ENCODE data around the gene AMACR.

- no peak for TF ChIP-seq CEBPB (IDR thresholded peaks at IDR 0.05)
- TF ChIP-seq REST (IDR thresholded peaks at IDR 0.05; ENCODE audit: low read depth), result no peak
- TF ChIP-seq YY1 (IDR thresholded peaks at IDR 0.05; ENCODE audit: low read depth), result no peak
Measured at GRCh38 chr5:33980030-33980429, 27.8 kb downstream of the AMACR start.
